Measurements from ENCODE around the gene WBP2.

- TF ChIP-seq ZNF24 (IDR thresholded peaks at IDR 0.05) (no peak), ZNF781 (CRISPR knock-in tag; IDR thresholded peaks at IDR 0.05; ENCODE audit: borderline replicate concordance, not compliant biosample characterization) (no peak), PAWR (CRISPR knock-in tag; IDR thresholded peaks at IDR 0.05; ENCODE audit: borderline replicate concordance) (no peak), IRF1 (CRISPR knock-in tag; IDR thresholded peaks at IDR 0.05; ENCODE audit: low read depth) (no peak), RBM39 (IDR thresholded peaks at IDR 0.05; ENCODE audit: low read depth, low read length, poor library complexity, severe bottlenecking) (no peak), ZNF44 (CRISPR knock-in tag; IDR thresholded peaks at IDR 0.05) (no peak), RELA (CRISPR knock-in tag; IDR thresholded peaks at IDR 0.05) (no peak), GMEB1 (CRISPR knock-in tag; IDR thresholded peaks at IDR 0.05; ENCODE audit: borderline replicate concordance) (no peak), POLR2A (IDR thresholded peaks at IDR 0.05; ENCODE audit: insufficient read depth in 1 of 2, low read depth in 2 of 2, low read length in 2 of 2) (no peak; a peak in 1 of 4 replicates), CTCF (CRISPR knock-in tag; IDR thresholded peaks at IDR 0.05) (no peak), EZH2 (conservative IDR thresholded peaks at IDR 0.05; ENCODE audit: low read depth, low read length) (no peak), ZBTB21 (CRISPR knock-in tag; IDR thresholded peaks at IDR 0.05) (no peak), ZNF10 (CRISPR knock-in tag; IDR thresholded peaks at IDR 0.05; ENCODE audit: borderline replicate concordance, low read depth) (no peak), ZNF704 (CRISPR knock-in tag; IDR thresholded peaks at IDR 0.05; ENCODE audit: borderline replicate concordance) (no peak)
Observed at GRCh38 chr17:75819678-75820077, 35.5 kb downstream of the WBP2 start.

Data from HepG2 (cell line).